Heart left ventricle (tissue), 13 donors: ENCODE measurements around the gene SP3.

Experiments used
- CTCF ChIP-seq, 12 donors: fragments of 200-600 bp; sonication (generic) in 4 of 12; IDR thresholded peaks; one replicate each; pipeline versions ENCODE4 v1.5.0 to v1.8.0; 2018 to 2022; ENCODE audit warnings: antibody characterized with exemption in 12 of 12, mild to moderate bottlenecking in 5 of 12
- POLR2A ChIP-seq, 2 donors: fragments of 450-650 bp; IDR thresholded peaks; one replicate each; pipeline ENCODE4 v1.6.1; 2017; ENCODE audit warnings: antibody characterized with exemption in 2 of 2, mild to moderate bottlenecking in 2 of 2, moderate library complexity in 2 of 2
- donor health status: ischemic (EF 13 %, LVEDD 7.1; RV severe dilation, severe dysfunction).
- donor health status: DM: no; HTN: yes; CAD: no.
- donor health status: DM: no; HTN: no; CAD: no.
- donor health status: ischemic (EF 25% LVEDD 6.9; RV normal size, moderate dysfunction).
- donor health status: ischemic (EF 25% LVEDD 5.7; RV mildly dilated, moderate dysfunction).
- donor health status: ischemic (EF 35%, LVEDD 5.7; RV mildly dilated, moderate dysfunction).
- donor health status: nonischemic (EF 11% LVEDD 7.7; RV severe dilation, severe dysfunction).
- donor health status: DM: yes; HTN: yes; CAD: no.
- donor health status: PGD.
- donor health status: ischemic (EF 29% LVEDD 5.4; RV normal size, mild dysfunction).
- donor health status: nonischemic (EF 23%, LVEDD 6.1; RV moderate dilation, normal function).

- no peak for TF ChIP-seq CTCF (IDR thresholded peaks at IDR 0.05)
- no peak for TF ChIP-seq POLR2A (IDR thresholded peaks at IDR 0.05)
Measured at GRCh38 chr2:173872714-173873113, 92.5 kb downstream of the SP3 start.
